Measurements from ENCODE around the gene UBLCP1.

DNA sequence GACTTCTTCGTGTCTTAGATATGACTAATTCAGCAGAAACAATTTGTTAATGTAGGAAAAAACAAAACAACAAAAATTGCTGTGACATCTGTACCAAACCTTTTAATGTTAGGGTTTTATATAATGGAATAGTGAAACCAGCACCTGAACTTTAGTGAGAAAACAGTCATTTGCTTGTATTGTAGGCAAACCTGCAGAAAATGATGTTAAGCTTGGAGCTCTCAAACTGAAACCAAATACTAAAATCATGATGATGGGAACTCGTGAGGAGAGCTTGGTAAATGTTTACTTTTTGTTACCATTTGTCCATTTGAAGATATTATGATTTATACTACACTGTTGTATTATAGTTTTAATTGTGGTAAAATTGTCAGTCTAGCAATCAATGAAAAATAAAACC, 6.6 kb downstream of the UBLCP1 start:
- TF ChIP-seq TBL1XR1 (IDR thresholded peaks at IDR 0.05; ENCODE audit: borderline replicate concordance, low read length, partially characterized antibody) (no peak), BRCA1 (CRISPR knock-in tag; IDR thresholded peaks at IDR 0.05) (no peak), ZMAT3 (CRISPR knock-in tag; conservative IDR thresholded peaks at IDR 0.05) (no peak)
- TF ChIP-seq, protein P1, sequence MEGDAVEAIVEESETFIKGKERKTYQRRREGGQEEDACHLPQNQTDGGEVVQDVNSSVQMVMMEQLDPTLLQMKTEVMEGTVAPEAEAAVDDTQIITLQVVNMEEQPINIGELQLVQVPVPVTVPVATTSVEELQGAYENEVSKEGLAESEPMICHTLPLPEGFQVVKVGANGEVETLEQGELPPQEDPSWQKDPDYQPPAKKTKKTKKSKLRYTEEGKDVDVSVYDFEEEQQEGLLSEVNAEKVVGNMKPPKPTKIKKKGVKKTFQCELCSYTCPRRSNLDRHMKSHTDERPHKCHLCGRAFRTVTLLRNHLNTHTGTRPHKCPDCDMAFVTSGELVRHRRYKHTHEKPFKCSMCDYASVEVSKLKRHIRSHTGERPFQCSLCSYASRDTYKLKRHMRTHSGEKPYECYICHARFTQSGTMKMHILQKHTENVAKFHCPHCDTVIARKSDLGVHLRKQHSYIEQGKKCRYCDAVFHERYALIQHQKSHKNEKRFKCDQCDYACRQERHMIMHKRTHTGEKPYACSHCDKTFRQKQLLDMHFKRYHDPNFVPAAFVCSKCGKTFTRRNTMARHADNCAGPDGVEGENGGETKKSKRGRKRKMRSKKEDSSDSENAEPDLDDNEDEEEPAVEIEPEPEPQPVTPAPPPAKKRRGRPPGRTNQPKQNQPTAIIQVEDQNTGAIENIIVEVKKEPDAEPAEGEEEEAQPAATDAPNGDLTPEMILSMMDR (CRISPR knock-in tag; IDR thresholded peaks at IDR 0.05), result no peak
